ENCODE data around the gene MOB3C.
"Not testable (repeated sequence)": the region's sequence is repeated elsewhere in the genome, so short reads cannot be mapped to it uniquely, and the experiment has no call there.

MOB3C gene

GRCh38 chr1:46616277-46617107, at the start of gene MOB3C:
TSS of gene MOB3C (minus strand) at chr1:46616811. CDS start at chr1:46613321, 3,490 bp downstream.
- DNase-seq (ENCODE audit: low read depth), result no peak

- DNase-seq (ENCODE audit: low read depth), result no peak
Observed at GRCh38 chr1:46665983-46666382, 49.4 kb upstream of the MOB3C start.

- not testable (repeated sequence) for DNase-seq (ENCODE audit: low read depth)
Observed at GRCh38 chr1:46662919-46663318, 46.3 kb upstream of the MOB3C start.

GRCh38 chr1:46660116-46660515, 43.5 kb upstream of the MOB3C start:
- not testable (repeated sequence) for DNase-seq (ENCODE audit: low read depth)

- DNase-seq (ENCODE audit: low read depth), result no peak
Observed at GRCh38 chr1:46659307-46659870, 42.8 kb upstream of the MOB3C start.

GRCh38 chr1:46657775-46658174, 41.2 kb upstream of the MOB3C start:
- no peak for DNase-seq (ENCODE audit: low read depth)

- no peak for DNase-seq (ENCODE audit: low read depth)
Observed at GRCh38 chr1:46656643-46657042, 40.0 kb upstream of the MOB3C start.

- no peak for DNase-seq (ENCODE audit: low read depth)
Observed at GRCh38 chr1:46655848-46656247, 39.2 kb upstream of the MOB3C start.

GRCh38 chr1:46654698-46655097, 38.1 kb upstream of the MOB3C start:
- DNase-seq (ENCODE audit: low read depth), result not testable (repeated sequence)

GRCh38 chr1:46654012-46654411, 37.4 kb upstream of the MOB3C start:
- DNase-seq (ENCODE audit: low read depth), result no peak

- DNase-seq (ENCODE audit: low read depth), result no peak
Observed at GRCh38 chr1:46653405-46653958, 36.9 kb upstream of the MOB3C start.

GRCh38 chr1:46652321-46653100, 35.9 kb upstream of the MOB3C start:
- DNase-seq (ENCODE audit: low read depth), result no peak

GRCh38 chr1:46651152-46651551, 34.5 kb upstream of the MOB3C start:
- not testable (repeated sequence) for DNase-seq (ENCODE audit: low read depth)

- no peak for DNase-seq (ENCODE audit: low read depth)
Observed at GRCh38 chr1:46650491-46650890, 33.9 kb upstream of the MOB3C start.

GRCh38 chr1:46649764-46650163, 33.2 kb upstream of the MOB3C start:
- no peak for DNase-seq (ENCODE audit: low read depth)

- no peak for DNase-seq (ENCODE audit: low read depth)
Observed at GRCh38 chr1:46647611-46648010, 31.0 kb upstream of the MOB3C start.

- DNase-seq (ENCODE audit: low read depth), result no peak
Observed at GRCh38 chr1:46646844-46647243, 30.2 kb upstream of the MOB3C start.

GRCh38 chr1:46646331-46646730, 29.7 kb upstream of the MOB3C start:
- DNase-seq (ENCODE audit: low read depth), result no peak

GRCh38 chr1:46645815-46646214, 29.2 kb upstream of the MOB3C start:
- DNase-seq (ENCODE audit: low read depth), result no peak

GRCh38 chr1:46643368-46643775, 26.8 kb upstream of the MOB3C start:
- DNase-seq (ENCODE audit: low read depth), result peak; percentile 77

GRCh38 chr1:46642115-46642680, 25.6 kb upstream of the MOB3C start:
- DNase-seq (ENCODE audit: low read depth), result no peak

- no peak for DNase-seq (ENCODE audit: low read depth)
Observed at GRCh38 chr1:46639547-46639946, 22.9 kb upstream of the MOB3C start.
